GM21423 (cell line): ENCODE results near the gene IFIT1.
"Not testable (repeated sequence)": the region's sequence is repeated elsewhere in the genome, so short reads cannot be mapped to it uniquely, and the experiment has no call there.

Source experiments
- ATAC-seq: cut with Tn5 transposase; IDR thresholded peaks from one replicate; pipeline ENCODE4 v1.9.1; 2021; ENCODE audit warnings: mild to moderate bottlenecking, moderate library complexity; ENCODE audit not compliant: unreplicated experiment

Gene IFIT1

DNA sequence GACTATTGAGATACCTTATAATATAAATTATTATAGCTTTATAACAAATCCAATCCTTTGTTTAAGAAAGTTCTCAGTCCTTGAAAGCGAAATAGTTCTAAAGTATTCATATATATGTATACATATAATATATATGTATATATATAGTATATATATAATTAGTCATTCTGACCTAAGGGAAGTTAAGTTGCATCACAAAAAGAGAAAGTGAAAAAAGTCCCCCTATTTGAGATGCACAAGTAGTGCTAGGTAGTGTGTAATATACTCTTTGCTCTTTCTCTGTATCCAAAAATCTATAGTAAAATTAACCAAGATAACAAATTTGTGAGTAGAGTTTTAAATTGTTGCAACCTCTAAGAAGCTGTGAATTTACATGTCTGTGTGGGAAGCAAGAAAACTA lies 27.9 kb upstream of the IFIT1 start:
- peak; percentile 29 for ATAC-seq

DNA sequence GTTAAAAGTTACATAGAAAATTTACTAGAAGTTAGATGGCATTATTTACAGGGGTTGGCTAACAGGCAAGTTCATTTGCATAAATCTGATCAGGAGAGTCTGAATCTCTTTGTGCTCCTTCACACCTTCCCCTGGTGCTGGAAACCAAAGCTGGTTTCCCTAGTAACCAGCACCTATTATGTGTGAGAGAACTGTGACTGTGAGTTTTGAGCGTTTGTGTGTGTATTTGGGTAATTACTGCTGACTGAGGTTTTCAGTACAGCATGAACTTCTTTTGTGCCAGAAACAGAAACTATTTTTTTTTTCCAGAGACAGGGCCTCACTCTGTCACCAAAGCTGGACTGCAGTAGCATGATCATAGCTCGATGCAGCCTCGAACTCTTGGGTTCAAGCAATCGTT lies 24.9 kb upstream of the IFIT1 start:
- ATAC-seq, result peak; percentile 83

DNA sequence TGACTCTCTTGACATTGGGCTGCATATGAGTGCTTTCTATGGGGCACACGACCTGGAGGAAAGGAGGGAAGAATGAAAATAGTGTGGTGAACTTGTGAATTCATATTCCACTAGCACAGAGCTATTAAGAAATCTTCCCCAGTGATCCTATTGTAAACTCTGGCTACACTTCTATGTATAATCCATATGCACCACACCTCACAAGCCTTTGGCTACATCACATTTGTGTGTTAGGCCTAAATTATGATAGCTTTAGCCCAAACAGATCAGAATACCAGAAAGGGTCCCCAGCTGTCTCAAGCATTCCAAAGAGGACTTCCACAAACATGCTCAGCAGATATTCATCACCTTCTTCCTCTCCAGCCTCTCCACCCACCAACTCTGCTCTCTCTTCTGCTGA lies 24.3 kb upstream of the IFIT1 start:
- no peak for ATAC-seq

DNA sequence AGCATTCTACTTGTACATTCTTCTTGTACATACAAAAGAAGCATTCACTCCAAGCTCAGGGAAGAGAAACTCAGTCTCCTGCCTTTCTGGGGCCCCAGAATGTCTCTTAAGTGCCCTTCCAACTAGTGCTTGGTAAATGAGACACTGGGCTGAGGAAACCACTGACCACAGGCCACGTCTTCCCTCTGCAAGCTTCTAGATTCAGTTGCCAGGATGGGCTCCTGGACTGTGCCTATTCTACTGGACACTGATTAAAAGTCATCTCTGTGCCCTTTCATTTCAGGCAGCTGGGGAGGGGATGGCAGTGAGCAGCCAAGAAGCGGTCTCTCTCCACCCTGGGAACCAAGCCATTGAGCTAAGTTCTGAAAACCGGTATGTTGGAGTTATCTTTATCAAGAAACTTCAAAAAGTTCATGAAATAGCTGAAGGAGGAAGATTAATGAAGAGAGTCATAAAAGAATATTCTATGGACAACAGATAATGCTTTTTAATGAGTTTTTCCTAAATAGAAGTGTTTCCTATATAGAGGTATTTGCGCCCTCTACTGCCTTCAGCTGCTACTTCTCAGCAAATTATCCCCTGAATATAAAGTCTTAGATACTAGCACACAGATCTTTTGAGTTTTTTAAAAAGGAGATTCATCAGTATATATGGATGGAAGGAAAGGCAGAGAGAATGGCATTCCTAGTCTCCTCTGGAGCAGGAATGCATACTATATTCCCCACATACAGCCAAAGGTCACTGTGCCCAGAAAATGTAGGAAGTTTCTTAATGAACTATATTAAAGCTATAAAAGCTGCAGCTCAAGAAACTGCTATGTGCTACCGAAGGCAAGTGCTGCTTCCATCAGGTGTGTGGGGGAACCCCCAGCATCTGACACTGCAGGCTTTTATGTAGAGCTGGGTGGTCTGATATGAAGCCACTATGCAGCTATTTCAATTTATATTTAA lies 23.0 kb upstream of the IFIT1 start:
- no peak for ATAC-seq

DNA sequence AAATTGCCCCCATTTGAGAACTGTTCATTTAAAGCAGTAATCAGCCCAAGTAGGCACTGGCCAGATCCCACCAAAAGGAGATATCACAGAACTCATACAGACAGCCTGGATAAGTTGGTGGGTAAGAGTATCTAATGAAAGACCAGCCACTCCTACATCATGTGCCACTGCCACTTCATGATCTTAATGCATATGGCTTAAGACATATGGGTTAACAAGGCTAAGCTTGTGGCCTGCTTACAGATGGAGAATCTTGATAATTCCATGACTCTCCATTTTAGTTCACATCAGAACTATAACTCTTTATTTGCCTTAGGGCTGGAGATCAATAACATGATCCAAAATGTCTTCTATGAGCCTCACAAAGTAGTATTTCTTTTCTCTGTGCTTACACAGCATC lies 21.3 kb upstream of the IFIT1 start:
- no peak for ATAC-seq

DNA sequence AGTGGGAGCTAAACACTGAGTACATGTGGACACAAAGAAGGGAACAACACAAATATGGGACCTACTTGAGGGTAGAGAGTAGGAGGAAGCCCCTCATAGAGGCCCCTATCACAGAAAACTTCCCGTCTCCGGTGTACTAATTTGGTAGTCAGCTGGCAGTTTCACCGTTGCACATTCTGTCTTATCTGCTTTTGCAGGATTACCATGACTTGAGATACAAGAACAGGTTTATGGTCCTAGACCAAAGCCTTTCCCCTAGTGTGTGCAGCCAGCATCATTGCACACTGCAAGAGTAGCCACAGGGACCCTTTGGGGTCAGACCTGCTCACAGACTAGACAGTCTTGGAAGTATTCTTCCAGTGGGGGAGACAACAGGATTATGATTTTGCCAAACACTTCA lies 20.4 kb upstream of the IFIT1 start:
- no peak for ATAC-seq

DNA sequence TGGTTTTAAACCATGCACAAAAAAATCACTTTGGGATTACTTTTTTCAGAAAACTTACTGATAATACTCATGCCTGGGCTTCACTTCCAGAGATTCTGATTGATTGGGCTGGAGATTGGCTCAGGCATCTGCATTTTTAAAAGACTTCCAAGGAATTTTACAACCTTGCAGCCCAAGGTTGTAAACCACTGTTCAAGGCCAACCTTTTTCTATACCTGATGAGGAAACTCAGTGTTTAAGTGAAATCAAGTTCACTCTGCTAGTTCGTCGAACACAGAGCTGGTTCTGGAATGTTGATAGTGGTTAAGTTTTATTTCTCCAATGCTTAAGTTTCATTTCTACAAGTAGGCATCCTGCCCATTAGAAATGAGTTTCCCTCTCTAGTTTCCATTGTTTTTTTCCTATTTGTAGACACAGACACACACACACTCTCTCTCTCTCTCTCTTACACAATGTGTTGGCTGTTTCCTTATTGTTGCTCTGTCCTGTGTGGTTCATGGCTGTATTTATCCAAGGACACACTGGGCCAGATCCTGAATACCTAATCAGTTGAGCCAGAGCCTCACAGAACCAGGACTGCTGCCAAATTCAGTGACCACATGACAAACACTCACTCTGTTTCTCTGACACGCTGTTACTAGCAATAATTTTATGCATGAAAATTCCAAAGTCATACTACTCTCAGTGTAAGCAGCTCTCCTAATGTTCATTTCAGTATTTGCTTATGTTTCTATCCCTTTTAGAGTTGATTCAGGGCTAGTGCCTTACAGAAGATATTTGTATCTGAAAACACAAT lies 18.3 kb upstream of the IFIT1 start:
- ATAC-seq, result no peak

DNA sequence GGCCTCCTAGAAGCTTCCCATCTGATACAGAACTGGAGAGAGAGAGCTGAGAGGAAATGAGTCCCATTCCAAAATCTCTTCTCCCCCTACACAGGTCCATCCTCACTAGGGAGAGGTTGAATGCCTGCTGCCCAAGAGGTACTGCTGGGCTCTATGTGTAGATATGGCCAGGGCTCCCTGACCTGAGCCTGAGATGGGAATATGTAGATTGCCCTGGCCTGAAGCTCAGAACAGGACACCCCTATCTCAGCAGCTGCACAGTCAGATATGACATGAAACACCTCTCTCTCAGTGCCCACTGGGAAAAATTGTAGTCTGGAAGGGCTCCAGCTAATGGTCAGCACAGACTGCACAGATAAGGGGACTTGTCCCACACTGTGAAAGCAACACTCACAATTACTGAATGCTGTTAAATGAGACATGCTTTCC lies 17.7 kb upstream of the IFIT1 start:
- ATAC-seq, result no peak

DNA sequence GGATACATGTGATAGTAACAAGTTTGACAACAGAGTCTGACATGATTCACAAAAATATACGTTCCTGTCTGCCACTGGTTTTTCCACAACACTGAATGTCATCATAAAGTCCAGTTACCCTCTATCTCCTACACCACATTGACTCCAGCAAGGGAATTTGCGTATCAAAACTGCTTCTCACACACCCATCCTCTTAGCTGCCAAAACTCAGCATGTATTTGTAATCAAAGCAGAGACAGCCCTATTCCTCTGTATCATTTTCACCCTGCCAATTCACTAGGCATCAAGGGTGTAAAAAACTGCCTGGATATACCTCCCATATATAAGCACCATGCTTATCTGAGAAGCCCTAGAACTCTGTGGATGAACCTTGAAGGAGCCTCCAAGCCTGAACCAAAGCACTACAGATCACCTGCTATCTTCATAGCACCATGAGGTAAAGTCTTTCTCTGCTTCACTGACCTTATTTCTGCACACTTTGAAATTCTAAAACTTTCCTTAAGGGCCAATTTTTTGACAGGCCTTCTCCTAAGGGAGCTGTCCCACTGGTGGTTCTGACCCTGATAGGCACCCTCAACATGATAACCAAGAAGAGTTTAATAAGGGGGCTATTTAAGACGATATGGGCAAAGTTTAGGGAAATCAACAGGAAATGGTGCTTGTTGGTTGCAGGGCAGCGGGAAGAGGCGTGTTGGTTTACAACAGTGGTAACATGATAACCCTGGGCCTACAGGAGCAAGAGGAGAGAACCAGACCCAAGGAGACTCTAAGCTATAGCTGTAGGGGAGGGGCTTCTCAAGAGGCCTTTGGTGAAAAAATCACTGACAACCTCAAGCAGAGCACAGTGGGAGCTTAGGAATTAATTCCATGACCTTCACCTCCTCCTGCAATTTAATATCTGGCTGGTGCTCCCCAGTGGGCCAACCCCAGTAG lies 14.5 kb upstream of the IFIT1 start, which contains the start of gene IFIT1B:
IFIT1B (plus strand) TSS at position 352 of the 933 bp plus-strand sequence; CDS start at position 432, 80 bp downstream.
- no peak for ATAC-seq

DNA sequence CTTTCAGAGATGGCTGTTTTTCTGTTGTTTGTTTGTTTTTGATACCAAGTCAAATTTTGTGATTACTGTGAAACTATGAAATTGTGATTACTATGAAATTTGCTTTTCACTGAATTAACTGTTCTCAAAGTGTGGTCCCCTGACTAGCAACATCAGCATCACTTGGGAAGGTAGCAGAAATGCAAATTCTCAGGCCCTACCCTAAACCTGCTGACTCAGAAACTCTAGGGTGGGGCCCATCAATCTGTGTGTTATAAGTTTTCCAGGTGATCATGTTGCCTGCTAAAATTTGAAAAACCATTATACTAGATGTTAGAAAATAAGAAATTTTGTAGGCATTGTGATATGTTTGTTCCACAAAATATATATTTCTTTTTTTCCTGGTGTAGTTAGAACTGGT lies 13.3 kb upstream of the IFIT1 start:
- no peak for ATAC-seq

DNA sequence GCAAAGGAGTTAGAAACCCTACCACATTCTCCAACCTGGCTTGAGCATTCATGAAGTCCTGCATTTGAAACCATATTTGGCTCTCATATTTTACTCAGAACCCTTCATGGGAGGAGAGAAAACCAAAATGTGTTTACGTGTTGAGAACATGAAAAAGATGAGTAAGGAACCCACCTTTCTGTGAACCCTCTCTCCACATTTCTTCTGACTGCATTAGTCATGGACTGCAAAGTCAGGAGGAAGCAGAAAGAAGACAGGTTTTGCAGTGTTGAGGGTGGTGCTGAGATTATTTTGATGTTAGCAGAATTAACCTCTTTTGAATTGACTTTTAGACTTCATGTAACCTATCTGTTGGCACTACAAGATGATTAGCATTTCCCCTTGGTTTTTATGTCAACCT lies 9.7 kb upstream of the IFIT1 start:
- ATAC-seq, result no peak

DNA sequence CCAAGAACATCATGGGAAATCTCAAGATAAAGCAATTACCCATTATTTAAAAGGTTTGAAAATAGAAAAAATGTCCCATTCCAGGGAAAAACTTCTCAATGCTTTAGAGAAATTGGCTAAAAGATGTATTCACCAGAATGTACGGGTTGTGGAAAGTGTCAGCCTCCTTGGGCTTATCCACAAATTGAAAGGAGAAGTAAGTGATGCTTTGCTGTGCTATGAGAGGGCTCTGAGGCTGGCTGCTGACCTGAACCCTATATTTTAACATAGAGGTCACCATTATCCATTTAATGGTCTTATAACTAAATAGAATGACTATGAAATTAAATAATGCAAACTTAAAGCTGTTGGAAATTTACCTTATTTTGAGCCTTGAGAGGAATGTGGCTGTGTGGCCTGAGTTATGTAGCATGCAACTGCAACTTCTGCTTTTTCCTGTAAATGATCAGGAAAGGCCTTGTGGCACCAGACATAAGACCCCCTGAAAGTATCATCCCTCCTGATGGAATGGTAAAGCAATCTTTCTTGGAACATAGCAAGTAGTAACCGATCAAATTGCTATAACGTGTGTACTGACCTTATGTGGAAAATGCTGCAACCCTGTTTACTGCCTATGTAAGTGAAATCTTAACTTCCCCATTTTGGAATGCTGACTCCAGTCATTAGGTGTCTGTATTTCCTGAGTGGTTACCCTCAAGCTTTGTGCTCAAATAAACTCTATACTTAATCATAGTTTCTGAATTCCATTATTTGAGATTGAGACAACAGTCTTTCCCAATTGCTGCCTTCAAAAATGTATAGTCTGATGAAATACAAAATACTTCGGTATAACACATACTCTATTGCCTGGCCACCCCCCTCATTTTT lies 7.7 kb upstream of the IFIT1 start:
- ATAC-seq, result no peak

DNA sequence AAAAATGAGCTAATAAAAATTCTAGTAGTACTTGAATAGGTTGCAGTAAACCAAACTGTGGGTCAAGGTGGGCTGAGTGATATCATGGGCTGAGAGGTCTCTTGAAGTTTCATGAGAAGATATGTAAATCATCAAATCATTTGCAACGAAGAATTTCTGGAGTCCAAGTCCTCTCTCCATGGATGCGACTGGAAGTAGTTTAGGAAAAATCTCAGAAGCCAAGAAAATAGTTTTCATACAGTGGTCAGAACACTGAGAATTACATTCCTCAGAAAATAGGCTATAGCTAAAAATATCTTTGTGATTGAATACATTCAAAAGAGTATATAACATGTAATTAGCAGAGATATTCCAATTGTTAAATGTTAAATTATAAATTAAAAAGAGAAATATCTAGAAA lies 3.6 kb upstream of the IFIT1 start:
- ATAC-seq, result no peak

DNA sequence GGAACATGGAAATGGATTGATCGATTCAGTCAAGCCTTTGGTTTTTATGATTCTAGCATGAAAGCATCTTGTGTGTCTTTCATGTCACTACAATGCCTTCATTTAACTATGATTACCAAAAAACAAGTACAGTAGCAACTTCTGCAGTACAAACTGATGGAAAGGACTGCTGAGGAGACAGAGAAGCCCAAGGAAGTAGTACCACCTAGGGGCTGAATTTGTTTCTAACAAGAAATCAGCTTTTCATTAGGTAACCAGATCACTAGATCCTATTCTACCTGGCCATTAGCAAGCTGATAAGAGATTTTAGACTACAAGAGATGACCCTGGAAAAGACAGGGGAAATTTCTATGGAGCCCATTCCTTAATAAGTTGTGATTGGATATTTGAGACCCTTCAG lies 3.2 kb upstream of the IFIT1 start:
- ATAC-seq, result no peak

DNA sequence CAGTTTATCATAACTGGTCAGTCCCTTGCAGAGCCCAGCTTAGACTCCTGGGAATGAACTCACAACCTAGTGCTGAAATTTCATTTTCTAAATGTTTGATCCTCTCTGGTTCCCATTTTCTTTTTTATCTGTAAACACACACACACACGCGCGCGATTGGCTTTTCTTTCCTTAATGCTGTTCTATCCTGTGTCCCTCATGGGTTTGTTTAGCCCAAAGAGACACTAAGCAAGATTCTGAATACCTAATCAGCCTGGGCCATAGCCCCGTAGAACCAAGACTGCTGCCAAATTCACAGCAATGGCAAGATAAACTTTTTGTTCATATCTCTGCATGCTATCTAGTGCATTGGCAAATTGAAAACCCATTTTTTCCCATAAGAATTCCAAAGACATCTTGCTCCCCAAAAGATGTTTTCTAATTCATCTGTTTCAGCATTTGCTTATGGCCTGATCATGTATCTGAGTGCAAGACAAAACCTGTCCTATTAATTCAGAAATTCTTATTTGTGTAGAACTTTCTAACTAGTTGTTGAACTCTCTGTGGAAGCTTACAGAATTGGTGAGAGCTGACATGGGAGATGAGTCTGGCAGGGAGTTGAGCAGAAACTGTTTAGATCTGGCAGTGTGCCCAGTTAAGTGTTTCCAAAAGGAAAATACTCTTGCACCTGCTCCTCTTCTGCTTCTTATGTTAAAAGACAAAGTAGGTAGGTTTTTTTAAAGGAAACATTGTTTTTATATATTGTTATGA lies 1.8 kb upstream of the IFIT1 start:
- ATAC-seq, result no peak

DNA sequence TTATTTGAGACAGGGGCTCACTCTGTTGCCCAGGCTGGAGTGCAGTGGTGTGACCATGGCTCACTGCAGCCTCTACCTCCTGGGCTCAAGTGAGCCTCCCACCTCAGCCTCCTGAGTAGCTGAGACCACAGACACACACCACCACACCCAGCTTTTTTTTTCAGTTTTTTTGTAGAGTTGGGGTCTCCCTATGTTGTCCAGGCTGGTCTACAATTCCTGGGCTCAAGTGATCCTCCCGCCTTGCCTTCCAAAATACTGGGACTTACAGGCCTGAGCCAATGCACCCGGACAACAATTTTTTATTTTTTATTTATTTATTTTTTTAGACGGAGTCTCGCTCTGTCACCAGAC lies 1.2 kb upstream of the IFIT1 start:
- ATAC-seq, result not testable (repeated sequence)

DNA sequence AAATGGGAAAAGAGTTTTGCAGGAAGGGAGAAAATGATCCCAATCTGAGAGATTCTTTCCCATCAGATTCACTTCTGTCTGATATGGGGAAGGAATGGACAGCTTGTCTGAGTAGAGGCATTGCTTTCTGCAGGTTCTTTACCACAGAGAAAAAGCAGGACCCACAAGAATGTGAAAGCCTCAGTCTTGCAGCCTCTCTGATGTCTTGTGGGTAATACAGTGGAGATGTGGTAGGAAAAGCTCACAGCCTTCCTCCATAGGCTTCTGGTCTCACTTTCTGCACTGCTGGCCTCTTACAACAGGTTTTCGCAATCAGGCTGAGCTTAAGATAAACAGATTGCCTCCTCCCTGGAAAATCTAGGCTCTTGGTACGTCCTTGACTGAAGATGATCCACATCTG lies 551 bp downstream of the IFIT1 start:
- ATAC-seq, result peak; percentile 40

DNA sequence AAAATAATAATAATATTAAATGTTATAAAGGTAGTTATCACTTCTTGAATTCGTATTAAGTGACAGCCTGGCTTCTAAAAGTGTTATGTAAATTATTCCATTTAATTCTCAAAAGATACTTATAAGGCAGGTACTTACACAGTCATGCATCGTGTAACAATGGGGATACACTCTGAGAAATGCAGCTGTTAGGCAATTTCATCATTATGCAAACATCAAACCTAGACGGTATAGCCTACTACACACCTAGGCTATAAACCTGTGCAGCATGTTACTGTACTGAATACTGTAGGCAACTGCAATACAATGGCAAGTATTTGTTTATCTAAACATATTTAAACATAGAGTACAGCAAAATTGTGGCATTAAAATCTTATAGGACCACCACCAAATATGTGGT lies 1.5 kb downstream of the IFIT1 start:
- ATAC-seq, result no peak

DNA sequence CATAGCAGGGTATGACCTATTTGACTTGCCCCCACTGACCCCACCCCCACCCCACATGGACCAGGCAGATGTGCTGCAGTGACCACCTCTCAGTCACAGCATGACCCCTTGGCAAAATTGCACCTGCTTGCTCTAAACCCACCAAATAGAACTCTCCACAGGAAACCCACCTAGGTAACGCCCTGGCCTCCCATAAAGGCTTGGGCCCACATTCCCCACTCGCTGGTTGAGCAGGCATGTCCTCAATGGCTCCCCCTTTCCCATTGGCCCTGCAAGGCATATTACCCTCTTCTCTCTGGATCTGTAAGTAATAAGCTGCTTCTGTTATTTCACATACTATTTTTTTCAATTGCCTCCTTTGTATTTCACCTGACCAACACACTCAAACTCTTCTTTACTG lies 2.7 kb downstream of the IFIT1 start:
- no peak for ATAC-seq
